Loucy (cell line): ENCODE measurements around the gene NBPF8.
"Not testable (repeated sequence)": the region's sequence is repeated elsewhere in the genome, so short reads cannot be mapped to it uniquely, and the experiment has no call there.

Experiments used
- EZH2phosphoT487 ChIP-seq: fragments of 200-600 bp; IDR thresholded peaks from 2 replicates; pipeline ENCODE4 v1.6.1; 2018; ENCODE audit warnings: antibody characterized with exemption, mild to moderate bottlenecking, moderate library complexity, borderline replicate concordance
- TF ChIP-seq, protein P1 (sequence below): fragments of 200-600 bp; sonication (generic); conservative IDR thresholded peaks from 2 replicates; pipeline ENCODE4 v1.5.1; 2014; ENCODE audit warnings: mild to moderate bottlenecking, antibody characterized with exemption, low read length

DNA sequence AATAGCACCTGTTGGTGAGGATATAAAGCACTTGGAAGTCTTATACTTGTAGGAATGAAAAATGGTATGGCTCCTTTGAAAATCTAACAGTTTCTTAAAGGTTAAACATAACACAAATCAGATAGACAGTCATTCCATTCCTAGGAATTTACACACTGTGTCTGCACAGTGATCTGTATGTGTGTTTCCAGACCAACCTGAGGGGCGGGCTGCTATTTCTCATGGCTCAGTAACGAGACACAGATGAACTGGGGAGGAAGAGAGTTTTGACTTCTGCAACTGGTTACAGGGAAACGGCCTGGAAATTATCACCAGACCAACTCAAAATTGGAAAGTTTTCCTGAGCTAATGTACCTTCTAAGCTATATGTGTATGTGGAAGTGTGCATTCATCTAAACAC, 16.8 kb downstream of the NBPF8 start:
- TF ChIP-seq, protein P1, sequence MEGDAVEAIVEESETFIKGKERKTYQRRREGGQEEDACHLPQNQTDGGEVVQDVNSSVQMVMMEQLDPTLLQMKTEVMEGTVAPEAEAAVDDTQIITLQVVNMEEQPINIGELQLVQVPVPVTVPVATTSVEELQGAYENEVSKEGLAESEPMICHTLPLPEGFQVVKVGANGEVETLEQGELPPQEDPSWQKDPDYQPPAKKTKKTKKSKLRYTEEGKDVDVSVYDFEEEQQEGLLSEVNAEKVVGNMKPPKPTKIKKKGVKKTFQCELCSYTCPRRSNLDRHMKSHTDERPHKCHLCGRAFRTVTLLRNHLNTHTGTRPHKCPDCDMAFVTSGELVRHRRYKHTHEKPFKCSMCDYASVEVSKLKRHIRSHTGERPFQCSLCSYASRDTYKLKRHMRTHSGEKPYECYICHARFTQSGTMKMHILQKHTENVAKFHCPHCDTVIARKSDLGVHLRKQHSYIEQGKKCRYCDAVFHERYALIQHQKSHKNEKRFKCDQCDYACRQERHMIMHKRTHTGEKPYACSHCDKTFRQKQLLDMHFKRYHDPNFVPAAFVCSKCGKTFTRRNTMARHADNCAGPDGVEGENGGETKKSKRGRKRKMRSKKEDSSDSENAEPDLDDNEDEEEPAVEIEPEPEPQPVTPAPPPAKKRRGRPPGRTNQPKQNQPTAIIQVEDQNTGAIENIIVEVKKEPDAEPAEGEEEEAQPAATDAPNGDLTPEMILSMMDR: not testable (repeated sequence)
- TF ChIP-seq EZH2phosphoT487: not testable (repeated sequence)
